Breast epithelium (tissue), 4 donors: Measurements from ENCODE around the gene MRPS15. TPM values are rescaled to one million over a fixed set of nuclear protein-coding genes. Genes with fewer than 3 reads are reported as not detected.
A peak's percentile ranks its signal among the peaks of the same experiment; 100 is the strongest.

Source experiments
- DNase-seq, 2 donors: peaks; one replicate each; pipeline ENCODE4 v3.0.0-alpha.2; 2019; ENCODE audit warnings: low spot score in 2 of 2
- H3K27ac ChIP-seq, 2 donors: fragments of 200-600 bp; sonication (generic) in 1 of 2; one replicate each; pipeline ENCODE4 v1.5.1; 2016 to 2019; ENCODE audit warnings: mild to moderate bottlenecking in 1 of 2
- H3K27me3 ChIP-seq, 2 donors: fragments of 200-600 bp; sonication (generic) in 1 of 2; one replicate each; pipeline versions ENCODE4 v1.5.1 to v1.6.0; 2017 to 2019; ENCODE audit warnings: control low read depth in 1 of 2, mild to moderate bottlenecking in 1 of 2
- H3K36me3 ChIP-seq: fragments of 200-600 bp; one replicate; pipeline ENCODE4 v1.5.1; 2019
- H3K4me1 ChIP-seq, 2 donors: fragments of 200-600 bp; sonication (generic); one replicate each; pipeline ENCODE4 v1.5.1; 2016 to 2019; ENCODE audit warnings: control low read depth in 1 of 2
- H3K4me3 ChIP-seq, 3 donors: fragments of 200-600 bp; sonication (generic); 1 replicate in 2 of 3; 2 replicates in 1 of 3; pipeline ENCODE4 v1.5.1; 2016 to 2019; ENCODE audit warnings: mild to moderate bottlenecking in 3 of 3, moderate library complexity in 2 of 3
- H3K9me3 ChIP-seq, 2 donors: fragments of 200-600 bp; sonication (generic) in 1 of 2; one replicate each; pipeline ENCODE4 v1.5.1; 2016 to 2019; ENCODE audit warnings: control low read depth in 1 of 2
- CTCF ChIP-seq, 3 donors: fragments of 450-650 bp; IDR thresholded peaks; one replicate each; pipeline ENCODE4 v1.5.1; 2016 to 2017; ENCODE audit warnings: antibody characterized with exemption in 3 of 3, mild to moderate bottlenecking in 3 of 3, moderate library complexity in 3 of 3
- POLR2A ChIP-seq: fragments of 450-650 bp; IDR thresholded peaks from one replicate; pipeline ENCODE4 v1.6.1; 2016; ENCODE audit warnings: antibody characterized with exemption, mild to moderate bottlenecking, moderate library complexity
- POLR2AphosphoS5 ChIP-seq, 3 donors: sonication (generic); formaldehyde crosslinking; IDR thresholded peaks; one replicate each; pipeline ENCODE4 v1.6.1; 2017; ENCODE audit warnings: antibody characterized with exemption in 3 of 3
- intact Hi-C: fragments of 100-400 bp; cut with DNase I; formaldehyde crosslinking; loops from one replicate; pipeline ENCODE4 v1.15.1; 2023; ENCODE audit warnings: low total_unique reads
- total RNA-seq, 3 donors: library from RNA; depleted of rRNA; stranded (reverse); fragments of >200 nt; gene quantifications; one replicate each; pipeline ENCODE4 v1.1.0, GENCODE V29; 2016

Gene MRPS15
- total RNA-seq, 3 donors from 2014 or later: 72.9 to 99.1 (median 79.3) TPM

DNA sequence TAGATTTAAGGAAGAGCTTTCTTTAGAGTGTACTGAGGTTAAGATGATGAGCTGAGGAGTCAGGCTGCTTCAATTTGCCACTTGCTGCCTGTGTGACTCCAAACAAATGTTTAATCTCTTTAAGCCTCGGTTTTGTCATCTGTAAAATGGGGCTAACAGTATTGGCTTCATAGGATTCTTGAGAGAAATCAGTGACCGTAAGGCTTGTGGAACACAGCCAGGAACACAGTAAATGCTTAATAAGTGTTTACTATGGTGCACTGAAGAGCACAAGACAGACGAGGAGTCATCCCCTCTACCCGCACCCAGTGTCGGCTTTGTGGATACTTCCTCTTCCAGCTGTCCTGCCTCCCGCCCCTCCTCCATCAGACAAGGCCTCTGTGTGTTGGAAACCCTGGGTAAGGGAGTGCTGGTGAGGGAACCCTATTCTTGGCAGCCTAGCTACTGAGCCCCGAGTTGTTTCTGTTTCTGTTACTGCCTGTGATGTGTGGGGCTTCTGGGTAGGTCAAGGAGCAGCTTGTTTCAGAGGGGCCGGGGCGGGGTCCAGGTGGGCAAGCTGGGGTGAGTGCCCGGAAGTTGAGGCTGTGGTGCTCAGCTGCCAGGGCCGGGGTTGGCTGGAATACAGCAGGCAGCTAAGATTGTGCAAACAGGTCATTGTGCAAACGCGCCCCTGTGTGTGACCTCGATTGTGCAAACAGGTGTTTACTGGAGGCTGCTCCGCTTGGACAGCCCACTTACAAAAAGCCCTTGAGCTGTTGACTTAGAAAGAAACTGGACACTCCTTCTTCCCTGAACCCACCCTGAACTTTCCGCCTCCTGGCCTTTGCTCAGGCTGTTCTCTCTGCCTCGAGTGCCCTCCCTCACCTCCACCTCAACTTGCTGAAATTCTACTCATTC lies 22.5 kb upstream of the MRPS15 start:
- Histone ChIP-seq H3K9me3 (no peaks in the 10 kb centered on the region), H3K4me3 (no peak overlapping the region), H3K36me3 (no peaks in the 10 kb centered on the region), H3K27ac (peak overlapping the region; percentile 82 to 86), H3K27me3 (no peaks in the 10 kb centered on the region), H3K4me1 (no peaks in the 10 kb centered on the region)
- intact Hi-C loops: no loop called here
- TF ChIP-seq POLR2AphosphoS5 (IDR thresholded peaks at IDR 0.05) (peak in 2 of 3 donors; percentile 20 to 54), CTCF (IDR thresholded peaks at IDR 0.05) (no peak), POLR2A (no peak)
- DNase-seq: peak; percentile 83 to 84

DNA sequence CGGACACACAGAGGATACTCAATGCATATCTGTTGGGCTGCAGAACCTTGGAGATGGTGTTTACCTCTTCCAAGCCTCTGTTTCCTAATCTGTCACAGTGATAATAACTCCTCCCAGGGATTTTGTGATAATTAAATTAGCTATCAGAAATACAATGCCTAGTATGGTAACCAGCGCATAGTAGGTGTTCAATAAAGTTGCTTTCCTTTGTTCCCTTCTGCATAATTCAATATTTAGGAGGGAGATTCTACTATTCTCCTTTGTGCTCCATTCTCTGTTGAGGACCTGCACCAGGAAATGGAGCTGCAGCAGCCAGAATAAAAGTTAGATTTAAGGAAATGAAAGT lies 21.9 kb upstream of the MRPS15 start:
- no peaks in the 10 kb centered on the region for H3K9me3 ChIP-seq
- intact Hi-C loops: no loop called here
- DNase-seq: no peak
- TF ChIP-seq POLR2A (no peak), CTCF (IDR thresholded peaks at IDR 0.05) (no peak)
- no peaks in the 10 kb centered on the region for H3K27me3 ChIP-seq
- H3K27ac ChIP-seq: peak overlapping the region; percentile 82 to 86
- no peaks in the 10 kb centered on the region for H3K36me3 ChIP-seq
- H3K4me3 ChIP-seq: no peak overlapping the region
- H3K4me1 ChIP-seq: no peaks in the 10 kb centered on the region

GRCh38 chr1:36484099-36484498 lies 19.9 kb upstream of the MRPS15 start:
- Histone ChIP-seq H3K4me3 (no peak overlapping the region), H3K9me3 (no peaks in the 10 kb centered on the region), H3K27me3 (no peaks in the 10 kb centered on the region), H3K4me1 (no peaks in the 10 kb centered on the region), H3K36me3 (no peaks in the 10 kb centered on the region), H3K27ac (no peak overlapping the region)
- intact Hi-C loops: no loop called here
- DNase-seq: no peak
- TF ChIP-seq CTCF (IDR thresholded peaks at IDR 0.05) (no peak), POLR2A (no peak), POLR2AphosphoS5 (IDR thresholded peaks at IDR 0.05) (no peak)

GRCh38 chr1:36482724-36483388 lies 18.7 kb upstream of the MRPS15 start, which contains the start of gene CSF3R:
Gene CSF3R (minus strand): TSS chr1:36482913. CDS start chr1:36479496, 3,417 bp downstream.
- no peaks in the 10 kb centered on the region for H3K9me3 ChIP-seq
- peak in 1 of 2 donors; percentile 20 for DNase-seq
- no peaks in the 10 kb centered on the region for H3K36me3 ChIP-seq
- peak within 1 kb of the TSS; percentile 2 to 37 (median 20) for H3K4me3 ChIP-seq
- intact Hi-C loops: no loop called here
- H3K4me1 ChIP-seq: no peaks in the 10 kb centered on the region
- no peaks in the 10 kb centered on the region for H3K27me3 ChIP-seq
- H3K27ac ChIP-seq: peak within 1 kb of the TSS; percentile 14 to 55
- TF ChIP-seq POLR2AphosphoS5 (IDR thresholded peaks at IDR 0.05) (no peak), POLR2A (no peak), CTCF (IDR thresholded peaks at IDR 0.05) (no peak)
